Stomach (tissue), 9 donors: ENCODE data around the gene BCAS3. TPM values are rescaled to one million over a fixed set of nuclear protein-coding genes. Genes with fewer than 3 reads are reported as not detected.

Experiments used
- DNase-seq, 2 donors: peaks; one replicate each; pipeline versions ENCODE4 v3.0.0 to v3.0.0-alpha.2; 2013 to 2019
- H3K27ac ChIP-seq, 5 donors: fragments of 200-600 bp in 4 of 5; sonication (generic) in 4 of 5; one replicate each; pipeline ENCODE4 v1.5.1; 2013 to 2019; ENCODE audit warnings: mild to moderate bottlenecking in 1 of 5, moderate library complexity in 1 of 5
- H3K27me3 ChIP-seq, 3 donors: fragments of 200-600 bp; sonication (generic); one replicate each; pipeline ENCODE4 v1.5.1; 2017 to 2019; ENCODE audit warnings: mixed run types in 1 of 3
- H3K36me3 ChIP-seq, 4 donors: fragments of 200-600 bp; sonication (generic); 1 replicate in 3 of 4; 2 replicates in 1 of 4; pipeline ENCODE4 v1.5.1; 2016 to 2019
- H3K4me1 ChIP-seq, 4 donors: fragments of 200-600 bp; sonication (generic); one replicate each; pipeline ENCODE4 v1.5.1; 2016 to 2019
- H3K4me3 ChIP-seq, 4 donors: fragments of 200-600 bp; sonication (generic) in 3 of 4; one replicate each; pipeline ENCODE4 v1.5.1; 2016 to 2019; ENCODE audit warnings: mild to moderate bottlenecking in 1 of 4
- H3K9me3 ChIP-seq, 4 donors: fragments of 200-600 bp; sonication (generic); one replicate each; pipeline ENCODE4 v1.5.1; 2016 to 2019
- CTCF ChIP-seq, 7 experiments: fragments of 450-650 bp in 4 of 7; fragments of 200-600 bp in 3 of 7; sonication (generic) in 3 of 7; IDR thresholded peaks; one replicate each; pipeline ENCODE4 v1.5.1; 2016 to 2019; ENCODE audit warnings: antibody characterized with exemption in 7 of 7, control low read depth in 2 of 7, mild to moderate bottlenecking in 1 of 7
- EP300 ChIP-seq: sonication (generic); formaldehyde crosslinking; IDR thresholded peaks from one replicate; pipeline ENCODE4 v1.6.1; 2017; ENCODE audit warnings: antibody characterized with exemption
- POLR2A ChIP-seq, 4 donors: fragments of 450-650 bp; IDR thresholded peaks; one replicate each; pipeline ENCODE4 v1.6.1; 2016; ENCODE audit warnings: antibody characterized with exemption in 4 of 4, control low read depth in 2 of 4, mild to moderate bottlenecking in 1 of 4, moderate library complexity in 1 of 4
- POLR2AphosphoS5 ChIP-seq, 3 donors: sonication (generic); formaldehyde crosslinking; IDR thresholded peaks; one replicate each; pipeline ENCODE4 v1.6.1; 2016; ENCODE audit warnings: antibody characterized with exemption in 3 of 3
- WGBS, 5 donors: extraction: QIAGEN DNeasy Blood & Tissue Kit in 3 of 5; methylation state at CpG; one replicate each; pipeline versions ENCODE4 v1.1.5 to v1.1.7; 2013 to 2018; 5-methylcytosine and 5-hydroxymethylcytosine counted together
- intact Hi-C: fragments of 100-400 bp; cut with DNase I; formaldehyde crosslinking; loops from one replicate; pipeline ENCODE4 v1.15.1; 2023; ENCODE audit warnings: low total_unique reads
- polyA plus RNA-seq, 3 donors: library from polyadenylated mRNA; stranded (reverse); fragments of 200-250 nt; gene quantifications; one replicate each; pipeline ENCODE4 v1.2.3, GENCODE V29; 2013
- total RNA-seq, 5 donors: library from RNA; depleted of rRNA; stranded (reverse); fragments of >200 nt; gene quantifications; one replicate each; pipeline versions ENCODE4 v1.1.0 to v1.2.3, GENCODE V29; 2014 to 2016
- donor health status: healthy with polysubstance abuse.
- donor health status: Bipolar disorder and iron deficiency.
- donor health status: healthy.

The BCAS3 gene
- total and polyA plus RNA-seq, 8 donors: 4.9 to 150 (median 25.3) TPM

- Histone ChIP-seq H3K36me3 (no peaks in the 10 kb centered on the region), H3K4me3 (no peak overlapping the region), H3K27ac (peak overlapping the region in 2 of 5 donors; percentile 4 to 16), H3K9me3 (no peaks in the 10 kb centered on the region), H3K4me1 (peaks cover 0 to 9% (median 3%) of the 10 kb centered on the region in 4 donors), H3K27me3 (no peaks in the 10 kb centered on the region)
- TF ChIP-seq EP300: no peak
- TF ChIP-seq POLR2A (IDR thresholded peaks at IDR 0.05): no peak
- TF ChIP-seq POLR2AphosphoS5 (IDR thresholded peaks at IDR 0.05): no peak
- no peak for TF ChIP-seq CTCF (IDR thresholded peaks at IDR 0.05)
- 47 to 75% (median 65%) methylated on average over 1 of the region's 1 CpG for WGBS, 5 donors
- intact Hi-C loops: no loop called here
- DNase-seq: no peak
Measured at GRCh38 chr17:61279476-61280145, 602.0 kb downstream of the BCAS3 start.

GRCh38 chr17:61280338-61280737 is 602.7 kb downstream of the BCAS3 start:
- intact Hi-C loops: no loop called here

GRCh38 chr17:61280851-61281250 is 603.2 kb downstream of the BCAS3 start:
- Histone ChIP-seq H3K9me3 (no peaks in the 10 kb centered on the region), H3K4me1 (peaks cover 5 to 14% (median 7%) of the 10 kb centered on the region in 4 donors), H3K4me3 (no peak overlapping the region), H3K36me3 (no peaks in the 10 kb centered on the region), H3K27me3 (no peaks in the 10 kb centered on the region), H3K27ac (no peak overlapping the region)
- no peak for DNase-seq
- intact Hi-C loops: no loop called here
- WGBS, 5 donors: 91 to 93% (median 92%) methylated on average over 3 of the region's 3 CpGs
- TF ChIP-seq EP300 (no peak), CTCF (IDR thresholded peaks at IDR 0.05) (no peak), POLR2AphosphoS5 (IDR thresholded peaks at IDR 0.05) (no peak), POLR2A (IDR thresholded peaks at IDR 0.05) (no peak)

More at GRCh38 chr17:61280338-61280737, 602.7 kb downstream of the BCAS3 start:
- Histone ChIP-seq H3K27ac (no peak overlapping the region), H3K27me3 (no peaks in the 10 kb centered on the region), H3K36me3 (no peaks in the 10 kb centered on the region), H3K4me3 (no peak overlapping the region), H3K4me1 (peaks cover 2 to 9% (median 5%) of the 10 kb centered on the region in 4 donors), H3K9me3 (no peaks in the 10 kb centered on the region)
- DNase-seq: no peak
- no peak for TF ChIP-seq POLR2AphosphoS5 (IDR thresholded peaks at IDR 0.05)
- no peak for TF ChIP-seq CTCF (IDR thresholded peaks at IDR 0.05)
- TF ChIP-seq POLR2A (IDR thresholded peaks at IDR 0.05): no peak
- no peak for TF ChIP-seq EP300

- no peaks in the 10 kb centered on the region for H3K9me3 ChIP-seq
- no peaks in the 10 kb centered on the region for H3K27me3 ChIP-seq
- peaks cover 5 to 21% (median 10%) of the 10 kb centered on the region in 4 donors for H3K4me1 ChIP-seq
- H3K4me3 ChIP-seq: no peak overlapping the region
- no peaks in the 10 kb centered on the region for H3K36me3 ChIP-seq
- intact Hi-C loops: no loop called here
- TF ChIP-seq CTCF (IDR thresholded peaks at IDR 0.05): no peak
- no peak for TF ChIP-seq POLR2AphosphoS5 (IDR thresholded peaks at IDR 0.05)
- TF ChIP-seq EP300: no peak
- no peak for TF ChIP-seq POLR2A (IDR thresholded peaks at IDR 0.05)
- DNase-seq: no peak
- no peak overlapping the region for H3K27ac ChIP-seq
- WGBS, 5 donors: 76 to 84% (median 79%) methylated on average over 3 of the region's 3 CpGs
Measured at GRCh38 chr17:61282377-61282776, 604.7 kb downstream of the BCAS3 start.
